Stomach (tissue), 4 donors: ENCODE measurements around the gene DOK5.

Source experiments
- CTCF ChIP-seq, 7 experiments: fragments of 450-650 bp in 4 of 7; fragments of 200-600 bp in 3 of 7; sonication (generic) in 3 of 7; IDR thresholded peaks; one replicate each; pipeline ENCODE4 v1.5.1; 2016 to 2019; ENCODE audit warnings: antibody characterized with exemption in 7 of 7, control low read depth in 2 of 7, mild to moderate bottlenecking in 1 of 7
- POLR2A ChIP-seq, 4 donors: fragments of 450-650 bp; IDR thresholded peaks; one replicate each; pipeline ENCODE4 v1.6.1; 2016; ENCODE audit warnings: antibody characterized with exemption in 4 of 4, control low read depth in 2 of 4, mild to moderate bottlenecking in 1 of 4, moderate library complexity in 1 of 4

- TF ChIP-seq CTCF (IDR thresholded peaks at IDR 0.05) (no peak), POLR2A (IDR thresholded peaks at IDR 0.05) (no peak)
Observed at GRCh38 chr20:54532573-54532972, 57.2 kb downstream of the DOK5 start.
